ENCODE results near the gene LDHAL6A.
"Not testable (repeated sequence)": the region's sequence is repeated elsewhere in the genome, so short reads cannot be mapped to it uniquely, and the experiment has no call there.

Gene LDHAL6A

DNA sequence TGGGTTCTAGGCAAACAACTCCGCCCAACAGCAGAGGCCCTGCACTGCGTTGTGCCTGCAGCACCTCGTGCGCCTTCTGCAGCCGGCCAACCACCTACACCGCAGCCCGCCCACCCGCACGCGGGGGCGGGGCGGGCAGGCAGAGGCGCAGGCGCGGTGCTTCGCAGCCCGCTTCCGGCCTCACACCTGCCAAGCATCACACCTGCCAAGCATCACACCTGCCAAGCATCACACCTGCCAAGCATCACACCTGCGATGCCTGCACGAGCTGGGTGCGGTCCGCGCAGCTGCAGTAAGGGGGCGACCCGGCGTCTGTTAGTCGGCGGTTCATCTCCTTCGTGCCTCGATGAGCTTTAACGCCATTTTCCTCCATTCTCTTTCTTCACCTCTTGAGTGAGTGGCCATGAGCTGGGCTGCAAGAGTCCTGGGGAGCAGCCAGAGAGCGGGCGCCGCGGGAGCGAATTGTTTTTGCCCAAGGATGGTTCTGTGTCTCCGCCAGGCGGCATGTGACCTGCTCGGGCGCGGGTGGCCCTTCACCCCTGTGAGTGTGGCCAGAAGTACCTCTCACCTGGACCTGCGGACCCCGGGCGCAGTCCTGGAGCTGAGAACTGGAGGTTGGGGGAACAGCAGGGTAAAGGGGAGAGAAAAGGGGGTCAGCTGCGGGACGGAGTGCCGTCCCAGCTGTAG is at the start of gene LDHAL6A:
Gene LDHAL6A (plus strand): TSS at position 171 of the 687 bp plus-strand sequence. CDS start 825 bp downstream, outside the sequence.
- no peak for DNase-seq (ENCODE audit: low read depth in 2 of 2)

DNA sequence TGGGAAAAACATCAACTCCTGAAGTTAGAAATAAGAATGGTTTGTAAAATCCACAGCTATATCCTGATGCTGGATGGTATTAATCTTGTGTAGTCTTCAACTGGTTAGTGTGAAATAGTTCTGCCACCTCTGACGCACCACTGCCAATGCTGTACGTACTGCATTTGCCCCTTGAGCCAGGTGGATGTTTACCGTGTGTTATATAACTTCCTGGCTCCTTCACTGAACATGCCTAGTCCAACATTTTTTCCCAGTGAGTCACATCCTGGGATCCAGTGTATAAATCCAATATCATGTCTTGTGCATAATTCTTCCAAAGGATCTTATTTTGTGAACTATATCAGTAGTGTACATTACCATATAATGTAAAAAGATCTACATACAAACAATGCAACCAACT is 48.3 kb upstream of the LDHAL6A start:
- DNase-seq (ENCODE audit: low read depth in 2 of 2) = not testable (repeated sequence)

DNA sequence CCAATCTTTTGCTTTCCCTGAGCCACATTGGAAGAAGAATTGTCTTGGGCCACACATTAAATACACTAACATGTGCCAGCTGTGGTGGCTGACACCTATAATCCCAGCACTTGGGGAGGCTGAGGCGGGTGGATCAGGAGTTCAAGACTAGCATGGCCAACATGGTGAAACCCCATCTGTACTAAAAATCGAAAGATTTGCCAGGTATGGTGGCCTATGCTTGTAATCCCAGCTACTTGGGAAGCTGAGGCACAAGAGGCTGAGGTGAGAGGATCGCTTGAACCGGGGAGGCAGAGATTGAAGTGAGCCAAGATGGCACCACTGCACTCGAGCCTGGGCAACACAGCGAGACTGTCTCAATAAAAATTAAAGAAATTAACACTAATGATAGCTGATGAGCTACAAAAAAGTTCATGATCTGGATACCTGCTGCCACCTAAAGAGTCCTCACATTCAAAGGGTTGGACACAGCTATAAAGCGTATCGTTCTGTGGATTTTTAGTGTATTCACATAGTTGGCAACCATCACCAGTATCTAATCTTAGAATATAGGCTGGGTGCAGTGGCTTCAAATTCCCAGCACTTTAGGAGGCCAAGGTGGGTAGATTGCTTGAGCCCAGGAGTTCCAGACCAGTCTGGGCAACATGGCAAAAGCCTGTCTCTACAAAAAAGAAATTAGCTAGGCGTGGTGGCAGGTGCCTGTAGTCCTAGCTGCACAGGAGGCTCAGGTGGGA is 46.9 kb upstream of the LDHAL6A start:
- DNase-seq (ENCODE audit: low read depth in 2 of 2) = no peak

DNA sequence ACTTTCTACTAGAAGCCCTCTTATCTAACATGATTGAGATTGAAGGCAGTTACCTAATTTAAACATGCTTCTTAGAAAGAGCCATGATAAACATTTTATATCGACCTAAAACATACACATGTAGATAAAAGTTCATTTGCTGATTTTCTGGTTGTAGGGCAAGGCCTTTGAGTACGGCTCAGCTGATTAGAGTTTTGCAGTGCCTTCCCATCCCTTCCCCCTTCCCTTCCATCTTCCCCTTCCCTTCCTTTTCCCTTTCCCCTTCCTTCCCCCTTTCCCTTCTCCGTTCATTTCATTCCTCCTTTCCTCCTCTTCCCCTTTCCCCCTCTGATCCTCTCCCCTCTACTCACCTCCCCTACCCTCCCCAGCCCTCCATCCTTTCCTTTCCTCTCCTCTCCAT is 39.2 kb upstream of the LDHAL6A start:
- no peak for DNase-seq (ENCODE audit: low read depth in 2 of 2)

DNA sequence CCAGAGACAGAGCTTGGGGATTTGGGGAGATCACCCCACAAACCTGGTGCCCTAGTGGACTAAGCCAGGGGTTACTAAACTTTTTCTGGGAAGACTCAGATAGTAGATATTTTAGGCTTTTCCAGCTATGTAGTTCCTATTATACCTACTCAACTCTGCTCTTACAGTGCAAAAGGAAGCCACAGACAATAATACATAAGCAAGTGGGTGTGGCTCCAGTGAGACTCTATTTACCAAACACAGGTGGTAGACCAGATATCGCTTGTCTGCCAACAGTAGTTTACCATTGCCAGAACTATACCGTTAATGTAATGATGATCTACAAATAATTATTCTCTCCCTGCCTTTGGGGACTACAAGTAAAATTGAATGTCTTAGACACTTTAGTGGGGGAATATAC is 36.6 kb upstream of the LDHAL6A start:
- DNase-seq (ENCODE audit: low read depth in 2 of 2) = no peak

DNA sequence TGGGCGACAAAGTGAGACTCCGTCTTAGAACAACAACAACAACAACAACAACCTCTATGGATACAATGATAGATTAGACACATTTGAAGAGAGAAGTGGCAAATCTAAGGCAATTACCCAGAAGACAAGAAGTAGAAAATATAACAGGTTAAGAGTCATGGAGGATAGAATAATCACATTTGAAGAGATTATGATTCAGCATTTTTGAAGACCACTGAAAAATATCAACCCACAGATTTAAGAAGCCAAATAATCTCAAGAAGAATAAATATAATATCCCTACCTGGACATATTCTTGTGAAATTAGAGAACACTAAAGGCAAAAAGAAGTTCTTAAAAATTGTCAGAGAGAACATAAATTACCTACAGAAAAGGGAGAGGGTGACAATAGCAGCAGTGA is 35.6 kb upstream of the LDHAL6A start:
- no peak for DNase-seq (ENCODE audit: low read depth in 2 of 2)

DNA sequence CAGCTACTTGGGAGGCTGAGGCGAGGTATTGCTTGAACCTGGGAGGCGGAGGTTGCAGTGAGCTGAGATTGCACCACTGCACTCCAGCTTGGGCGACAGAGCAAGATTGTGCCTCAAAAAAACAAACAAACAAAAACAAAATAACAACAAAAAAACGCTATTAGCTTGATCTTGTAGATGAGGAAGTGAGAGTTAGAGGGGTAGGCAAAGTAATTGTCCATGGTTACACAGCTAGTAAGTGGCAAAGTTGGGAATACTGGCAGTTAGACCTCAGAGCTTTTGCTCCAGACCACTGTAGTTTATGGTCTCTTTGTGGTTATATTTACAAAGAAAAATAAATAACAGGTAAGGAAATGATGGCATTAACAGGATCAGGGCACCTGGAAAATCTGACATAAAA is 28.4 kb upstream of the LDHAL6A start:
- DNase-seq (ENCODE audit: low read depth in 2 of 2) = no peak

DNA sequence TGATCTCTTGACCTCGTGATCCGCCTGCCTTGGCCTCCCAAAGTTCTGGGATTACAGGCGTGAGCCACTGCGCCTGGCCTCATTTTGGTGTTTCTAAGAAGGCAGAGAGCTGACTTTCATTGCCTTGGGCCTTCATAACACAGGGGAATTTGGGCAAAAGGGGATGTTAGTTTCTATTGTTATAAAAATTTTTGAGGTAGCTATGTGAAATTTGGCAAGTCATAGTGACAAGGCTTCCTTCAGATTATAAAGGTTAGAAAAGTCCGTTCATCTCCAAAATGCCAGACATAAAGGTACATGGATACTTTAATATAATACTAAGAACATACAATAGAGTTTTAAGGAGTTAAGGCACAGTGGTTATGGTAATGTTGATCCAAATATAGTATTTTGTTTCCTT is 26.3 kb upstream of the LDHAL6A start:
- no peak for DNase-seq (ENCODE audit: low read depth in 2 of 2)

DNA sequence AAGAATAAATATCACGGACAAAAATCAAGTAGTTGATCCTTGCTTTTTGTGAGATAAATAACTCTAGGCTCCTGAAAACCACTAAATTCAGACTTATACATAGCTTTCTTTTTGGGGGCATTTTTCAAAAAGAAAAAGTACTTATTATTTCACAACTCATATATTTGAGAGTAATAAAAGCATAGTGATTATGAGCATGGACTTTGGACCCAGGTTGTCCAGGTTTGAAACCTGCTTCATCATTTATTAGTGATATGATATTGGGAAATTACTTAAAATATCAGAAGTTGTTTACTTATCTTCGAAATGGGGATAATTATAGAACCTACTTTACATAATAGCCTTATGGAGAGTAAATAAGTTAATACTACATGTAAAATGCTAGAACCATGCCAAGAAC is 17.0 kb upstream of the LDHAL6A start:
- no peak for DNase-seq (ENCODE audit: low read depth in 2 of 2)

DNA sequence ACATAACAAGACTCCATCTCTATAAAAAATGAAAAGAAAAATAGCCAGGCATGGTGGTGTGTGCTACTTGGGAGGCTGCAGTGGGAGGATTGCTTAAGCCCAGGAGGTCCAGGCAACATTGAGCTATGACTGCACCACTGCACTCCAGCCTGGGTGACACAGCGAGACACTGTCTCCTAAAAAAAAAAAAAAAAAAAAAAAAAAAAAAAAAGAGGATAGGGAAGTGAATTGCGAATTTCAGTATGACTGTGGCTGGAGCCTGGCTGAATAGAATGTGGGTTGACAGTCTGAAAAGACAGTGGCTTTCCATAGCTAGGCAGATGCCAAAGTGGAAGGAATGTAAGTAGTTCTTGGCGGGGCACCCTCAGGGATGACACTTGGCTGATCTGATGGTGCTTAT is 6.4 kb upstream of the LDHAL6A start:
- no peak for DNase-seq (ENCODE audit: low read depth in 2 of 2)

DNA sequence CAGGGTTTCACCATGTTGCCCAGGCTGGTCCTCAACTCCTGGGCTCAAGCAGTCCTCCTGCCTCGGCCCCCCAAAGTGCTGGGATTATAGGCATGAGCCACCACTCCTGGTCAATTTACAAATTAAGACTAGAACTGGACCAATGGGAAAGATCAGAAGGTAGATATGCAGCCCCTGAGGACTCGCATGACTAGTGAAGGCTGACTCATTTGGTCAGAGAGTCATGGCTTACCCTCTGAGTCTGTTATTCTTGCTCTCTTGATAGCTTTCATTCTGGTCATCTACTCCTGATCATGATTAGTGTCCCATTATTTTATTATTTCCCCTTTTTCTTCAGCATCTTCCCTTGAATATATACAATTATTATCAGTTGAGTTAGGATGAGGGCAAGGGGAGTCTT is 2.7 kb upstream of the LDHAL6A start:
- no peak for DNase-seq (ENCODE audit: low read depth in 2 of 2)

DNA sequence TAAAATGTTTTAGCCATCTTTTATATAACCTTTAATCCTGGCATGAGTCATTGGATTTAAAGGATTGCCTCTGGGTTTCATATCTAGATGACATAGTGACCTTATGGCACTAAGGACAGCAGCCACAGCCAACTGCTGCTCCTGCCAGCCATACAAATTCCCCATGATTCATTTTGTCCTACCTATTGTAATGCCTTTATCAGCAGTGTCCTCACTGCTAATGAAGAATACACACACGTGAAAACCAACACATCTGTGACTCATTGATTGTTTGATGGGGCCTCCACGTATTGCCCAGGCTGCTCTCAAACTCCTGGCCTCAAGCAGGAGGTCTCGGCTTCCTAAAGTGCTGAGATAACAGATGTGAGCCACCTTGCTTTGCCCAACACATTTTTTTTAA is 1.8 kb downstream of the LDHAL6A start:
- DNase-seq (ENCODE audit: low read depth in 2 of 2) = no peak

DNA sequence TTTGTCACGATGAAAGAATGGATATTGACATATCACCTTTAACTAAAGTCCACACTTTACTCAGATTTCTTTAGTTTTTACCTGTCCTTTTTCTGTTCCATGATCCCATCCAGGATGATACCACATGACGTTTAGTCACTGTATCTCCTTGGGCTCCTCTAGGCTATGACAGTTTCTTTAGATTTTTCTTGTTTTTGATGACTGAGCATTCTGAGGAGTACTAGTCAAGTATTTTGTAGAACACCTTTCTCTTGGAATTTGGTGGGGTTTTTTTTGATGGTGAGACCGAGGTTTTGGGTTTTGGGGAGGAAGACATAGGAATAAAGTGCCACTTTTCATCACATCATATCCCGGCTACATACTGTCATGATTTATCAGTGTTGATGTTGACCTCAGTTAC is 4.0 kb downstream of the LDHAL6A start:
- DNase-seq (ENCODE audit: low read depth in 2 of 2) = no peak

DNA sequence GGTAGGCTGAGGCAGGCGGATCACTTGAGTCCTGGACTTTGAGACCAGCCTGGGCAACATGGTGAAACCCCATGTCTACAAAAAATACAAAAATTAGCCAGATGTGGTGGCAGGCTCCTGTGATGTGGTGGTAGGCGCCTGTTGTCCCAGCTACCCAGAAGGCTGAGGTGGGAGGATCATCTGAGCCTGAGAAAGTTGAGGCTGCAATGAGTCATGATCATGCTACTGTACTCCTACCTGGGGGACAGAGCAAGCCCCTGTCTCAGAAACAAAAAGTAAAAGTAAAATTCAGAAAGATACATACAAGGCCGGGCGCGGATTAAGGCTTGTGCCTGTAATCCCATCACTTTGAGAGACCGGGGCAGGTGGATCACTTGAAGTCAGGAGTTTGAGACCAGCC is 6.3 kb downstream of the LDHAL6A start:
- DNase-seq (ENCODE audit: low read depth in 2 of 2) = no peak

DNA sequence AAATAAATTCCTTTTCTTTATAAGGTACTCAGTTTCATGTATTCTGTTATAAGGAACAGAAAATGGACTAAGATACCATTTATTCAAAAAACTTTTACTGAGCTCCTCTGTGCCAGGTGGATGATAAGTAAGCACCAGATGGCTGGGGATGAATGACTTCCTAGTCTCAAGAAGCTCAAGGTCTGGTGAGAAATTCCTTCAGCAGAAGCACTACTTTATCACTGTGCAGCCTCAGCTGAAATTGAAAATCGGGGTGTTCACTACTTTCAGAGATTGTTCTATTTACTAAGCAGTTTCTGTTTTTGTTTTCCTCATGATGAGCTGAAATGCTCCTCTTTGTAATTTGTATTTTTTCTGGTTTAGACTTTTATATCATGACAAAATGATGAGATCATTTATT is 7.8 kb downstream of the LDHAL6A start:
- no peak for DNase-seq (ENCODE audit: low read depth in 2 of 2)

DNA sequence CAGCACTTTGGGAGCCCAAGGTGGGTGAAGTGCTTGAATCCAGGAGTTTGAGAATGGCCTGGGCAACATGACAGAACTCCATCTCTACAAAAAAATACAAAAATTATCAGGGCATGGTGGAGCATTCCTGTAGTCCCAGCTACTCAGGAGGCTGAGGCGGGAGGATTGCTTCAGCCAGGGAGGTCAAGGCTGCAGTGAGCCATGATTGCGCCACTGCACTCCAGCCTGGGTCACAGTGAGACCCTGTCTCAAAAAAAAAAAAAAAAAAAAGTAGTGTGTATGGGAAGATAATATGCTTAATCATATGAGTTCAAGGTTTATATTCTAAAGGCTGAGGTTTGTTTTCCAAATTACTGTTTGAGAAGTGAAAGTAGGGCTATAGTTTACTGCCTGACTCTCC is 10.7 kb downstream of the LDHAL6A start:
- no peak for DNase-seq (ENCODE audit: low read depth in 2 of 2)

DNA sequence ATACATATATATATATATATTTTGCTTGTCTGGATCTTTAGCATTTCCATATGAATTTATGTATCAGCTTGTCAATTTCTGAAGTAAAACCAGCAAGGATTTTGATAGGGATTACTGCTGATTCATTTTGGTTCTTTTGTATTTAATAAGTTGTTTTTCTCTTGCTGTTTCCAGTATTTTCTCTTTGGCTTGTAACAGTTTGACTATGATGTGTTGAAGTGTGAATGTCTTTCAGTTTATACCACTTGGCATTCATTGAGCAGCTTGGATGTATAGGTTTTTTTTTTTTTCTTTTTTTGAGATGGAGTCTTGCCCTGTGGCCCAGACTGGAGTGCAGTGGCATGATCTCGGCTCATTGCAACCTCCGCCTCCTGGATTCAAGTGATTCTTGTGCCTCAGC is 12.4 kb downstream of the LDHAL6A start:
- DNase-seq (ENCODE audit: low read depth in 2 of 2) = no peak

DNA sequence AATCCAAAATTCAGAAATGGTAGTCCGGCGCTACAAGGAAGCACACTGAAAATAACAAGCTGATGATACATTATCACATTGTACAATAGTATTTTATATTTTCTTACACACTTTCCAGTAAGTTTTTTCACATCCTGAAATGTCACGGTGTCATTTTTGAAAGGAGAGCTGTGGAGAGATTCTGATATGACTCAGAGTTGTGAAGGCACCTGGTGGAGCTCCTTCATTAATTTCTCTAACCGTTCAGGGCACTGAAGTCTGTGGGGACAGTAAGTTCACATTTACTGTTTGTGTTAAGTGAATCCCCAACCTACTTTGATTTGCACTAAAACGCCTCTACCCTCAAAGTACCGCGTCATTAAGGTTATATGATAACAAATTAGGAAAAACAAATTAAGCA is 13.3 kb downstream of the LDHAL6A start:
- no peak for DNase-seq (ENCODE audit: low read depth in 2 of 2)

DNA sequence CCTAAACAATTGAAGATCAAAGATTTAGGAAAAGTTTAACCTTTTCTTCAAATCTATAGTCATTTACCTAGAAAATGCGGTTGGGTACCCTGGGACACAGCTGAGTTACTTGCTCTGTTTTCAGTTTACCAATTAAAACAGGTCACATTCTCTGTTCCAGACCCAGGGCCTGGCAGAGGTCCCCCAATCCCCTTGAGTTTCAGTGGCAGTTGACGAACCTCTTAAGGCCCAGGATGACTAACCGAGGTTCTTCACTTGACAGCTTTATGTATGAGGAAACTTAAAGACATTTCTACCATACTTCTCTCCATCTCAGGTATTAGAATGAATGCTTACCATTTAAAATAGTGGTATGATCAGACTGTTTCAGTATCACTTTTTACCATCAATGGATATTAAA is 16.3 kb downstream of the LDHAL6A start:
- no peak for DNase-seq (ENCODE audit: low read depth in 2 of 2)

DNA sequence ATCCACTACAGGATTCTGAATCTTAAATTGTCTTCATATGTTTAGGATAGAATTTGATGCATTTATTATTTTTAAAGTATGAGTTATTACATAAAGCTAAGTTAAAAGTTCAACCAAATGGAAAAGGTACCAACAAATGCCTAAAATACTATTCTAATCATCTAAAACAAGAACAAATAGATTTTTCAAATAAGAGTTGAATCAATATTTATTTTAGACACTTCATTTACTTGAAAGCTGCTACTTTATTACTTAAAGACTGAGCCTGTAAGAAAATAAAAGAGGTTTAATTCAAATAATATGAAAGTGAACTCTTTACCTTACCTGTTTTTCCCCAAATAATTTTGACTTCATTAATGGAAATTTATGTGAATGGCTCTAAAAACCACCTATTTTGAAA is 16.9 kb downstream of the LDHAL6A start:
- DNase-seq (ENCODE audit: low read depth in 2 of 2) = no peak

DNA sequence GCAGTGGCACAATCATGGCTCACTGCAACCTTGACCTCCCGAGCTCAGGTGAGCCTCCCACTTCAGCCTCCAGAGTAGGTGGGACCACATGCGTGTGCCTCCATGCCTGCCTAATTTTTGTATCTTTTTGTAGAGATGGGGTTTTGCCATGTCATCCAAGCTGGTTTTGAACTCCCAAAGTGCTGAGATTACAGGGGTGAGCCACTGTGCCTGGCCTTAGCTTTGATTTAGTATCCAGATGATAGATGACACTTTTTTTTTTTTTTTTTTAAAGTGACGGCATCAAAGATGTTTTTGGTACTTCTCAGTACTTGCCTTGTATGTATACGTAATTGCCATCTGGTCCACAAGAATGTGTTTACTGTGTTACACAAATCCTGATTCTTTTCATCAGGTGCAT is 23.4 kb downstream of the LDHAL6A start:
- DNase-seq (ENCODE audit: low read depth in 2 of 2) = no peak

DNA sequence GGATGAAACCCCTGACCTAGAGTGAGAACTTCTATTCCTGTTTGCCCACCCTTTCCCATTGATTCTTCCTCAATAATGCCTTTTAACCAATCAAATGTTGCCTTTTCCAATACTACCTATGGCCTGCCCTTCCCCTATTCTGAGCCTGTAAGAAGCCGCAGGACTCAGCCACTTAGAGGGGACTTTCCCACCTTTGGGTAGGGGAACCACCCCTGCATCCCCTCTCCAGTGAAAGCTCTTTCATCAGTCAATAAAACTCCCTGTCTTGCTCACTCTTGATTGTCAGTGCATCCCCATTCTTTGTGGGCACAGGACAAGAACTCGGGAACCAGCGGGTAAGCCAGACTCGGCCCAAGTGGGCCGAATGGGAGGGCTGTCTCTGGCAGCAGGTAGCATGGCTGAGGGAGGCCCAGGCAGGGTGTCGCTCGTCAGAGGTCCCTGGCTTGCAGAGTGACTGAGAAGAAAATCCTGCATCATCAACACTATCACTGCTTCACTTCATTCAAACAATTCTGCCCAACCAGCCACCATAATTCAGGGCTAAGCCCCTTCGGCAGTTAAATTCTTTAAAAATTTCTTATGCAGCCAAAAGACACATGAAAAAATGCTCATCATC is 30.4 kb downstream of the LDHAL6A start:
- DNase-seq (ENCODE audit: low read depth in 2 of 2) = no peak

DNA sequence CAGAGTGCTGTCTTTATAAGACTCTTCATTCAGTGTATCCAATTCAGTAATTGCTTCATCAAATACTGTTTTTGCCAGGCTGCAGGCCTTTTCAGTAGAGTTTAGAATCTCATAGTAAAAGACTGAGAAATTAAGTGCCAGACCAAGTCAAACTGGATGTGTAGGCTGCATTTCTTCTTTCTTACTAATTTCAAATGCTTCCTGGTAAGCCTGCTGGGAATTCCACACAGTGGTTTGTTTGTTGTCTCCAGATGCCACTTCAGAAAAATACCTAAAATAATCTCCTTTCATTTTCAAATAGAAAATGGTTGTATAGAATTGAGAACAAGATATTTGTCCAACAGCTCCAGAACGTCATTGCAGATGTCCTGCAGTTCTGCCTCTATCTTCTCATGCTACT is 34.7 kb downstream of the LDHAL6A start:
- no peak for DNase-seq (ENCODE audit: low read depth in 2 of 2)

All from stimulated activated CD4-positive, alpha-beta T cell treated with anti-CD3 and anti-CD28 coated beads, Interleukin-1b, Interleukin-23, amount 100 ng/mL, for 4 hours (primary cell).